Dendritic cell treated with granulocyte-macrophage colony-stimulating factor and Interleukin-4, amounts not matched to agents 40 ng/mL and 50 ng/mL, for 4 days (primary cell): ENCODE data around the gene BTNL2.

Source experiments
- H3K27ac Mint-ChIP-seq: one replicate; pipeline ENCODE4 v1.8.0; 2022; ENCODE audit warnings: mild to moderate bottlenecking, mixed read lengths
- H3K27me3 Mint-ChIP-seq: one replicate; pipeline ENCODE4 v1.8.0; 2022; ENCODE audit warnings: mild to moderate bottlenecking, mixed read lengths
- H3K36me3 Mint-ChIP-seq: one replicate; pipeline ENCODE4 v1.8.0; 2022; ENCODE audit warnings: low read depth, mixed read lengths
- H3K4me1 Mint-ChIP-seq: one replicate; pipeline ENCODE4 v1.8.0; 2022; ENCODE audit warnings: low read depth, mixed read lengths
- H3K4me3 Mint-ChIP-seq: one replicate; pipeline ENCODE4 v1.8.0; 2022; ENCODE audit warnings: mild to moderate bottlenecking, moderate library complexity, mixed read lengths
- H3K9me3 Mint-ChIP-seq: one replicate; pipeline ENCODE4 v1.8.0; 2022; ENCODE audit warnings: mixed read lengths
- intact Hi-C: fragments of 100-400 bp; cut with micrococcal nuclease; formaldehyde crosslinking; loops from one replicate; pipeline ENCODE4 v1.15.0; 2022

BTNL2 gene

DNA sequence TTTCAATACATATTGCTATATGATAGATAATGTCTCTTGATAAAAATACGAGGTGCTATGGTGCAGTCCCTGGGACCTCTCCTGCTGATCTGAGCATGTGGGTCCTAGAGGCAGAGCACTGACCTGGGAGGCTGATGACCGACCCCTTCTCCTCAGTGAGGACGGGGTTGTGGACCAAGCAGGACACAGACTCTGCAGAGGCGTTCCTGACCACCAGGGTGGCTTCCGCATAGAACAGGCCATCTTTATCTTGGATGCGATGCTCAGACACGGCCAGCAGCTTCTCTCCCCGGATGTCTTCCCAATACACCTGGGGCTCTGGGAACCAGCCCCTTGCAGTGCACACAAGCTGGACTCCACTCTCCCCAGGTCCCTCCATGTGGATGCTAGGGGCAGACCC, 4.2 kb downstream of the BTNL2 start:
- H3K4me1 Mint-ChIP-seq = no peaks in the 10 kb centered on the region
- intact Hi-C loops = no loop called here

DNA sequence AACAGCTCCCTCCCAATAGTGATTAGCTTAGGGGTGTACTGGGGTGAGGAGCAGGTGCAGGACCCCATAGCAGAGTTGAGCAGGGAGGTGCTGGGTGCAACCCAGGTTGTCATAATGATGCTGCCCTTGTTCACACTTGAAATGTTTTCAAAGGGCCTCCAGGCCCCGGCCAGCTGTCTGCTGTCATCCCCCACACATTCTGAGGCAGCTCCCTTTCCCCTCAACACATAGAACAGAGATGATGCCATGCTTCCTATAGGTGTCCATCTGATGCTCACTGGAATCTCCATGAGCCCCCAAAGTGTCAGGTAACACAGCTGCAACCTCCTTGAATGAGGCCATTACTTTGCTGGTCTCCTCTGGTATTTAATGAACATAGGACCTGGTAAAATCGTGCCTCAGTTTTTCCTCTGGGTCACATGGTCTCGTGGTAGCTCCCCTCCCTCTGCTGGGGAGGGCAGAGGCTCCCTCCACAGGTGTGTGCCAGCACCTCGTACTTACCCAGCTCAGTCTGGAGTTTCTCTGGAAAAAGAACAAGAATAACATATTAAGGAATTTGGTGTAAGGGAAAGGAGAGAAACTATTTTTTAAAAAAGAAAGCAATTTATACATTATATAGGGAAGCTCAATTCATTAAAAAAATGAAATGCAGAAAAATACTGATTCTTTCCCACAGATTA, 5.6 kb downstream of the BTNL2 start:
- intact Hi-C loops = no loop called here
- Mint-ChIP-seq H3K27me3 (peaks cover 34% of the 10 kb centered on the region), H3K9me3 (no peaks in the 10 kb centered on the region), H3K36me3 (no peaks in the 10 kb centered on the region), H3K4me3 (no peak overlapping the region), H3K27ac (no peak overlapping the region), H3K4me1 (peaks cover 6% of the 10 kb centered on the region)

More for the DNA sequence above, 4.2 kb downstream of the BTNL2 start:
- no peak overlapping the region for H3K4me3 Mint-ChIP-seq
- no peak overlapping the region for H3K27ac Mint-ChIP-seq
- no peaks in the 10 kb centered on the region for H3K36me3 Mint-ChIP-seq
- peaks cover 46% of the 10 kb centered on the region for H3K27me3 Mint-ChIP-seq
- no peaks in the 10 kb centered on the region for H3K9me3 Mint-ChIP-seq

DNA sequence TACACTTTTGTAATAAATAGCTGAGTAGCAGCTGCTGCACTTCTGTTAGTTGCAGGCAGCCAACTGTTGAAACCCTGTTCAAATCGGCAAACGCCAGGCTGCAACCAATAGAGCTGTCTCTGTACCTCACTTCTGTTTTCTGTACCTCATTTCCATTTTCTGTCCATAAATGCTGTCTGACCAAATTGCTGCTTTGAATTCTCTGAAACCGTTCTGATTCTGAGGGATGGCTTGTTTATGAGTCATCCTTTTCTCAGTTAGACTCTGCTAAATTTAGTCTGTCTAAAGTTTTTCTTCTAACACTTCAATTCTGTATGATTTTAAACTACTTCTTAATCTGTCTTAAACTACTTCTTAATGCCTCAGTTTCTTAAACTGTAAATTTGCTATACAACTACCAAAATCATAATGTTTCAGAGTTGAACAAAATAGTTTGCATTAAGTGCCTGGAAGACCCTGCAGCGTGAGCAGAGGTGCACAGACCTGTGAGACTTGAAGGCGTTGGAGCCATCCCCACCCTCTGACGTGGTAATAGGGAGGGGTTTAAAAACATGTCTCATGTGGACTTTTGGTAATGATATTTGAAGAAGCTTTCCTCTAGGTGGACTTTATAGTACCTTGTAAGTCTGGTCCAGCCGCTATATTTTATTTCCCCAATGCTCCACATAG, 9.6 kb downstream of the BTNL2 start:
- Mint-ChIP-seq H3K27me3 (peaks cover 39% of the 10 kb centered on the region), H3K27ac (no peak overlapping the region), H3K9me3 (no peaks in the 10 kb centered on the region), H3K36me3 (no peaks in the 10 kb centered on the region), H3K4me3 (no peak overlapping the region), H3K4me1 (peaks cover 11% of the 10 kb centered on the region)
- intact Hi-C loops = no loop called here

DNA sequence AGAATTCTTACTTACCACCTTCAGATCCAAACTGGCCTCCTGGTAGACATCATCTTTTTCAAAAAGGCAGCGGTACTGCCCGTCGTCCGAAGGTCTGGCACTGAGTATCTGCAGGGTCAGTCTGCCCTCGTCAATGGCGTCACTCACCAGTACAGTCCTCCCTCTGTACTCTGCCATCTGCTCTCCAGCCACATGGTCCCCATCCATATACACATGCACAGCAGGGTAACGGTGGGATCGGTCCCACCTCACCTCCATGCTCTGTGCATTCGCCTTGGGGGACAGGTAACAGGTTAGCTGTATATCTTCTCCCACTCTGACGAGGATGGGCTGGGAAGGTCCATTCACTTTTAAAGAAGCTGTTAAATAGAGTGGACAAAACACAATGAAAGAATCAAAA, 11.0 kb downstream of the BTNL2 start:
- Mint-ChIP-seq H3K4me1 (peaks cover 11% of the 10 kb centered on the region), H3K36me3 (no peaks in the 10 kb centered on the region), H3K27ac (no peak overlapping the region), H3K4me3 (no peak overlapping the region), H3K27me3 (peaks cover 37% of the 10 kb centered on the region), H3K9me3 (no peaks in the 10 kb centered on the region)
- intact Hi-C loops = no loop called here

DNA sequence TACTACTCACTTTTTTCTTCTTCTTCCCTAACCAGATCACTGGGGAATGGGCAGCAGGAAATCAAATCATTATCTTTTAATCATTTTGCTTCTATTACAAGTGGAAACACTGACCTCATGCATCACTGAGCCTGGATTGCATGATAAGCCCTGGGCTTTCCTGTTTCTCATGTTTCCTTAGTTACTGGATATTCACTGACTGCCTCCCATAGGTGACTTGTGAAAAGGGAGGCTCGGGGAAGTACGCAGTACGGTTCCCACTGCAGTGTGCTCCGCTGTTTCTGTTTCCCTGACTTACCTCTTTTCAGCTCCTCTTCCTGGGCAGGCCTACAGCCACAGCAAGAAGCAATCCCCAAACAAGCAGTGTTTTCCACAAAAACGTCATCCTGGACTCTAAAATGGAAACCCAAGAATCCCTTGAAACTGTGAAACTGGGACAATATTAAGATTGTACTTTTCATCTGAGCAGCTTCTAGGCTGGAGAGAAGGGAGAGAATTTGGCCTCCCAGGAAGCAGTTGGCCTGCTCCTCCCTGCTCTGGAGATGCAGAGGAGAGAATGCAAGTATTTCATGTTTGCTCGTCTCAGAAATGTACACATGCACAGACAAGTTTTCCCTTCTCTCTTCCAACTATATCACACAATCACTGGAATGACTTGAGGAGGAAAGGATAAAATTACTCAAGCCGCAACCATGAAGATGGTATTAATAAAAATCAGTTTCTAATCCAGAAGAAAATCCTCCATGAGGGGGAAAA, 13.1 kb downstream of the BTNL2 start:
- intact Hi-C loops = no loop called here
- H3K4me1 Mint-ChIP-seq = peaks cover 11% of the 10 kb centered on the region
- H3K9me3 Mint-ChIP-seq = no peaks in the 10 kb centered on the region
- H3K27me3 Mint-ChIP-seq = peaks cover 31% of the 10 kb centered on the region
- no peaks in the 10 kb centered on the region for H3K36me3 Mint-ChIP-seq
- H3K27ac Mint-ChIP-seq = no peak overlapping the region
- no peak overlapping the region for H3K4me3 Mint-ChIP-seq

DNA sequence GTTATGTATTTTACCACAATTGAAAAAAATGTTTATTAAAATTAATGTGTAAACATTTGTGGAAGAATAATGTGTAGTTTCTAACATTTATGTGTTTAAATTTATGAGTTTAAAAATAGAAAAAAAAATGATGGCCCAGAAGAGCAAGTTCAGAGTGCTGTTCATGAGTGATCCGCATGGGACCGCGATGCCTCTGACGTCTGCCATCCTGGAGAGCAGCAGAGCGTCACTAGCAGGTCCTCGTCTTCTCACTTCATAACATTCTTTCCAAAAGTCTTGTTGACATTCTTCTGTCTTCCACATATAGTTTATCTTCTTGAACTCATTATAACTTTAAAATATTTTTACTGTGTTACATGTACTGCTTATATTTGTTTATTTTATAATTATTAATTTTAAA, 15.5 kb downstream of the BTNL2 start:
- no peaks in the 10 kb centered on the region for H3K36me3 Mint-ChIP-seq
- H3K4me3 Mint-ChIP-seq = no peak overlapping the region
- H3K27me3 Mint-ChIP-seq = peaks cover 47% of the 10 kb centered on the region
- intact Hi-C loops = no loop called here
- H3K27ac Mint-ChIP-seq = no peak overlapping the region
- H3K4me1 Mint-ChIP-seq = peaks cover 5% of the 10 kb centered on the region
- no peaks in the 10 kb centered on the region for H3K9me3 Mint-ChIP-seq

DNA sequence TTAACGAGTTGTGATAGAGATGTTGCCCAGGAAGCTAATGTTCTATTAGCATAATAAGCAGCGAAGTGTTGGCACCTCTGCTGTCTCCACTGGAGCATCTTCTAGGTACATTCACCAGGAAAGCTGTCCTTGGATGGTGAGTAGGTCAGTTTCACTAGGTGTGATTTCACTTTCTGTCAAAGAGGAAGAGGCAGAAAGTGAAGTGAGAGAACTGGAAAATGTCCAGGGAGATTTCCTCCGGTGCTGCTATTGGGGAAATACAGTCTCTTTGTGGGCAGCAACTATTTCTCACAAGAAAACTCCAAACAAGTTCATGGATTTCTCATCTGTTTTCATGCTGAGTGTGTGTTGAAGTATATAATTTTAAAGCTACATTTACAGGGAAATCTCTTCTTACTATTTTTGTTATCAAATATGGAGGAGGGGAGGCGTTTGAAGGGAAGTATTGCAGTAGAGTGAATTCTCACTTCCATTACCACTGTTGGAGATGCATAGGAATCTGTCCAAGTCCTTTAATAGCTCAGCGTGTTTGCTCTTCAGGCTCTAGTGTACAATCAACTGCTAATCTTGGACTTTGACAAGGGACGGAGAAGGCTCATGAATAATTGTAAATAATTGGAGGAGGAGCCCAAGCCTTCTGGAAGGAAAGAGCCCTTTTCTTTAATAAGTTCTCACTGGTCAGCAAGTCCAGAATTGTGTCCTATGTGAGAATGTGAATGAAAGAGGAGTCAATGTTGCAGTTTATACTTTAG, 19.2 kb downstream of the BTNL2 start:
- Mint-ChIP-seq H3K4me3 (no peak overlapping the region), H3K27ac (no peak overlapping the region), H3K27me3 (peaks cover 29% of the 10 kb centered on the region), H3K9me3 (no peaks in the 10 kb centered on the region), H3K36me3 (no peaks in the 10 kb centered on the region), H3K4me1 (peaks cover 3% of the 10 kb centered on the region)
- intact Hi-C loops = loop anchor here (10.0 kb wide), 1 partner anchor 293 kb away; no protein-coding TSS in a partner anchor

DNA sequence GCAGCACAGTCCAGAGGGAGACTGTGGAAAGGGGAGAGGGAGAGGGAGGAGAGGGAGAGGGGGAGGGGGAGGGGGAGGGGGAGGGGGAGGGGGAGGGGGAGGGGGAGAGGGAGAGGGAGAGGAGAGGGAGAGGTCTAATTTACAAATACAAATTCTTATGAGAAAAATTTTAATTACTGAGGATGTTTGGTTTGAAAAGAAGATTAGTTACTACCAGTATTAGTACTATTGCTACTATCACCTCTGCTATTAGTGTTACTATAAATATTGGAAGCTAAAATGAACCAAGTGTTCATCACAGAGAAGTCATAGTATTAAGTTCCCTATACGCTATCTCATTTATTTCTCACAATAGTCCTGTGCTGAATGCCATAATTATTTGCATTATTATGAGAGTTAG, 20.9 kb downstream of the BTNL2 start:
- no peaks in the 10 kb centered on the region for H3K9me3 Mint-ChIP-seq
- peaks cover 27% of the 10 kb centered on the region for H3K27me3 Mint-ChIP-seq
- H3K4me1 Mint-ChIP-seq = peaks cover 6% of the 10 kb centered on the region
- intact Hi-C loops = loop anchor here (10.0 kb wide), 1 partner anchor 291 kb away; no protein-coding TSS in a partner anchor
- H3K27ac Mint-ChIP-seq = no peak overlapping the region
- no peak overlapping the region for H3K4me3 Mint-ChIP-seq
- no peaks in the 10 kb centered on the region for H3K36me3 Mint-ChIP-seq

DNA sequence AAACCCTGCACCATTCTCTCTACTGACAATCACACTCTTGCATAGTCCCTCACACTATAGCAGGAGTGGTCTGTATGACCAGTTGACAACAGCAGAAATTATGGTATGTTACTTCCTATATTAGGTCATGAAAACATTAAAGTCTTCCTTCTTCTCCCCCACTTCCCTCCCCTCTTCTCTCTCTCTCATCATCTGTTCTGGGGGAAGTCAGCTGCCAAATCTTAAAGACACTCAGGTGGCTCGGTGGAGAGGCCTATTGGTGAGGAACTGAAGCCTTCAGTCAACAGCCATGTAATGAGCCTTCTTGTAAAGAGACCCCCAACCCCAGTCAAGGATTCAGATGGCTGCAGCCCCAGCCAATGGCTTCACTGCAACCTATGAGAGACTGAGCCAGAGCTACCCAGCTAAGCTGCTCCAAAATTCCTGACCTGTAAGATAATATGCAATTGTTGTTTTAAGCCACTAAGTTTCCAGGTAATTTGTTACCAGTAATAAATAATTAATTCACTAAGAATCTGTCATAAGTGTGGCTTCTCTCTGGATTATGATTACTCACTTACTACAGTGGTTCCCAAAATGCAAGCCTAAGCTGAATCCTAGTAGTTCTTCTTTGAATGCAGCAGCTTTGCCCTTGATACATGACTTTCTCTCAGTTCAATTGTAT, 24.1 kb downstream of the BTNL2 start:
- Mint-ChIP-seq H3K4me3 (no peak overlapping the region), H3K27me3 (peaks cover 13% of the 10 kb centered on the region), H3K4me1 (peaks cover 6% of the 10 kb centered on the region), H3K27ac (peak overlapping the region; percentile 44), H3K9me3 (no peaks in the 10 kb centered on the region), H3K36me3 (no peaks in the 10 kb centered on the region)
- intact Hi-C loops = loop anchor here (10.0 kb wide), 1 partner anchor 288 kb away; no protein-coding TSS in a partner anchor

DNA sequence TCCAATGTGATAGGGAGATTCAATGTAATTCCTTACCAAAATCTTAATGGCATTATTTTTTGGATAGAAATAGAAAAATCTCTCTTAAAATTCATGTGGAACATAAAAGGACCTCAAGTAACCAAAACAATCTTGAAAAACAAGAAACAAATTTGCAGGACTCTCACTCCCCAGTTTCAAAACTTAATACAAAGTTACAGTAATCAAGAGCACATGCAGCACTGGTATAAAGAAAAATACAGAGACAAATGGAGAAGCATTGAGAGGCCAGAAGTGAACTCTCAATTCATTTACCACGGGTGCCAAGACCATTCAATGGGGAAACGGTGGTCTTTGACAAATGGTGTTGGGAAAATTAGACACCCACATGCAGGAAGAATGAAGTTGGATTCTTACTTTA, 27.4 kb downstream of the BTNL2 start:
- intact Hi-C loops = no loop called here
- Mint-ChIP-seq H3K4me3 (no peak overlapping the region), H3K4me1 (peaks cover 6% of the 10 kb centered on the region), H3K36me3 (no peaks in the 10 kb centered on the region), H3K27ac (no peak overlapping the region), H3K27me3 (peaks cover 10% of the 10 kb centered on the region), H3K9me3 (no peaks in the 10 kb centered on the region)

DNA sequence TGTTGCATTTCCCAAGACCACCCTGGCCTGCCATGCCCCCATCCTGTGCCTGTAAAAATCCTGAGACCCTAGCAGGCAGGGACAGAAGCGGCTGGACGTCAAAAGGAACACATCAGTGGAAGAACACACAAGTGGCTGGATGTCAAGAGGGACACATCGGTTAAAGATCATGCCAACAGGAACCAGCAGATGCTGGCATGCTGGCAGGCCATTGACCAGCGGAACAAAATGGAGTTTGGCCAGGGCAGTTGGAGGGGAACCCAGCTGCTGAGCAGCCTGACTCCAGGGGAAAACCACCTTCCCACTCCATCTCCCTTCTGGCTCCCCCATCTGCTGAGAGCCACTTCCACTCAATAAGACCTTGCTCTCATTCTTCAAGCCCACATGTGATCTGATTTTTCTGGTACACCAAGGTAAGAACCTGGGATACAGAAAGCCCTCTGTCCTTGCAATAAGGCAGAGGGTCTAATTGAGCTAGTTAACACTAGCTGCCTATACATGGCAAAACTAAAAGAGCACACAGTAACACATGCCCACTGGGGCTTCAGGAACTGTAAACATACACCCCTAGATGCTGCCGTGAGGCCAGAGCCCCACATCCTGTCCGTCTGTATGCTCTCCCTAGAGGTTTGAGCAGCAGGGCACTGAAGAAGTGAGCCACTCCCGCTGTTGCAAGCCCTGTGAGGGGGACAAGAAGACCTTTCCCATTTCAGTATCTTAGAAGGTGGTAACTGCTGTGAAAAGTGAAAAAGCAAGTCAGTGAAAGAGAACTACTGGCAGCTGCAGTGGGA, 31.0 kb downstream of the BTNL2 start:
- no peaks in the 10 kb centered on the region for H3K9me3 Mint-ChIP-seq
- H3K36me3 Mint-ChIP-seq = no peaks in the 10 kb centered on the region
- intact Hi-C loops = no loop called here
- no peak overlapping the region for H3K4me3 Mint-ChIP-seq
- H3K27ac Mint-ChIP-seq = no peak overlapping the region
- H3K4me1 Mint-ChIP-seq = no peaks in the 10 kb centered on the region
- peaks cover 10% of the 10 kb centered on the region for H3K27me3 Mint-ChIP-seq

DNA sequence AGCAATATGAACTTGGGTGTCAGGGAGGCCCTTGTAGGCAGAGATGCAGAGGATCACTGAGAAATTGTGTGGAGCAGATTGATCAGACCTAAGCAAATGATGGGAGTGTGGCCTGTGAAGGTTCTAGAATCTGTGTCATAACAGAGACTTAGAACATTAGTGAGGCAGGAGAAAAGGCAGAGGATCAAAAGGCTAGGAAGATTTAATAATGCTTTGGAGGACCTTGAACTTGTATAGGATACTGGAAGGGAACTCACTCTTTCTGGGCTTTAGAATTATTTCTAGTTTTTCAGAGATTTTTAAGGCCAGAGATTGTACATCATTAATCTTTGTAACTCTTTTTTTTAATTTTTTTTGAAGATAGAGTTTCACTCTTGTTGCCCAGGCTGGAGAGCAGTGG, 35.2 kb downstream of the BTNL2 start, which contains the start of gene TSBP1:
Gene TSBP1, minus strand, starts transcription at position 101 of the 400 bp plus-strand sequence. CDS start 197 bp downstream, outside the sequence.
- intact Hi-C loops = no loop called here
- Mint-ChIP-seq H3K9me3 (no peaks in the 10 kb centered on the region), H3K27ac (no peak within 1 kb of the TSS), H3K27me3 (peaks cover 15% of the 10 kb centered on the region), H3K36me3 (no peaks in the 10 kb centered on the region), H3K4me3 (no peak within 1 kb of the TSS), H3K4me1 (peaks cover 5% of the 10 kb centered on the region)

DNA sequence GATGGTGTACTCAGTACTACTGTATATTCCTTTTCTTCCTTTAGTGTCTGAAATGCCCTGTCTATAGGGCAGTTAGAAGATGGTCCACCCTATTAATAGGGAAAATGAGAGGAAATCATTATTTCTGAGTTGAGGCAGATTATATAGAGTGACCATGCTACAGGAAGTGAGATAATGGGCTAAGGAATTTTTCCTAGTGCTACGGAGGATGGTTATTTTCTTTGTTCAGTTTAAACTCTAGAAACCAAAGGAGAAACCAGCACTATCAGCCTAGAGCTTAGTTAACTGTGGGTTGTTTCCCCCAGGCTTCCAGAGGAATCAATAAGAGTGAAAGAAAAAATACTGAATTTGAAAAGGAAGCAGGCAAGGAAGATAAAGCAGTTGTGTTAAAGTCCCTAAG, 35.8 kb downstream of the BTNL2 start:
- peaks cover 15% of the 10 kb centered on the region for H3K27me3 Mint-ChIP-seq
- peaks cover 5% of the 10 kb centered on the region for H3K4me1 Mint-ChIP-seq
- no peaks in the 10 kb centered on the region for H3K9me3 Mint-ChIP-seq
- H3K4me3 Mint-ChIP-seq = no peak overlapping the region
- no peaks in the 10 kb centered on the region for H3K36me3 Mint-ChIP-seq
- intact Hi-C loops = no loop called here
- no peak overlapping the region for H3K27ac Mint-ChIP-seq
